IPS-NIHi7 (cell line): ENCODE measurements around the gene LARP6.

Source experiments
- DNase-seq: peaks from one replicate; pipeline ENCODE4 v3.0.0; 2012; ENCODE audit warnings: mixed read lengths; ENCODE audit errors: extremely low spot score

LARP6 gene

GRCh38 chr15:70794596-70795310, 59.2 kb downstream of the LARP6 start:
- no peak for DNase-seq

DNA sequence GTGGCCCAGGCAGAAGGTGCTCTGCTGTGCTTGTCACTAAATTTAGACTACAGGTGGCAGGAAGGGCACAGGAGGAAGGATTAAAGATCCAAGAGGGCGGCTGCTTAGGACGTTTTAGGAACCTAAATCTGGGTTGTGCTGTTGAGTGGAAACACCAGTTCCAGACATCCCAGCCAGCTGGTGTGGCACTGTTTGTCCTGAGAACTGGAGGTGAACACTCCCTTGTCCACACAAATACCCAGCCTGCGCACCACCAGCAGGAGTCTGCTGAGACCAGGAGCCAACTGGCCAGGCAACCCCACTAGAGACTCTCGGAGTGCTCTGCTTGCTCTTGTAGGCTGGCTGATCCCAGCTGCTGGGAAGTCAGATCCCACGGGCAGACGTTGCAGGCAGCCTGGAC, 60.3 kb downstream of the LARP6 start:
- no peak for DNase-seq

DNA sequence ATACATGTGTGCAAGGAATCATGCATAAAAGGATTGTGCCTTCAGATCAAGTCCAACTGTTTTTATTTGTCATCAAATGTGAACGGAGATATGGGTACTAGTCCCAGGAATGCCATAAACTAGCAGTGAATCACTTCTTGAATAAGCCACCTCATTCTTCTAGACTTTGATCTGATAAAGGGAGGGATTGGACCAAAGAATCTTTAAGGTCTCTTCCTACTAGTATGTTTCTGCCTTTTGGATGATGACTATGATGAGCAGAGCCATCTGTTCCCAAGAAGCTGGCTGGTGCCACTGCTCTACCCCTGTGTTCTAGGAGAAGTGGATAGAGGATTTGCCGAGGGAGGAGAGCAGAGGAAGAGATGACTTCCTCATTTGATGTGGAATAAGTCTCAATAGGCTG, 61.8 kb downstream of the LARP6 start:
- DNase-seq, result no peak

- DNase-seq, result no peak
Measured at GRCh38 chr15:70791259-70791658, 62.7 kb downstream of the LARP6 start.

GRCh38 chr15:70789213-70789612, 64.7 kb downstream of the LARP6 start:
- no peak for DNase-seq

DNA sequence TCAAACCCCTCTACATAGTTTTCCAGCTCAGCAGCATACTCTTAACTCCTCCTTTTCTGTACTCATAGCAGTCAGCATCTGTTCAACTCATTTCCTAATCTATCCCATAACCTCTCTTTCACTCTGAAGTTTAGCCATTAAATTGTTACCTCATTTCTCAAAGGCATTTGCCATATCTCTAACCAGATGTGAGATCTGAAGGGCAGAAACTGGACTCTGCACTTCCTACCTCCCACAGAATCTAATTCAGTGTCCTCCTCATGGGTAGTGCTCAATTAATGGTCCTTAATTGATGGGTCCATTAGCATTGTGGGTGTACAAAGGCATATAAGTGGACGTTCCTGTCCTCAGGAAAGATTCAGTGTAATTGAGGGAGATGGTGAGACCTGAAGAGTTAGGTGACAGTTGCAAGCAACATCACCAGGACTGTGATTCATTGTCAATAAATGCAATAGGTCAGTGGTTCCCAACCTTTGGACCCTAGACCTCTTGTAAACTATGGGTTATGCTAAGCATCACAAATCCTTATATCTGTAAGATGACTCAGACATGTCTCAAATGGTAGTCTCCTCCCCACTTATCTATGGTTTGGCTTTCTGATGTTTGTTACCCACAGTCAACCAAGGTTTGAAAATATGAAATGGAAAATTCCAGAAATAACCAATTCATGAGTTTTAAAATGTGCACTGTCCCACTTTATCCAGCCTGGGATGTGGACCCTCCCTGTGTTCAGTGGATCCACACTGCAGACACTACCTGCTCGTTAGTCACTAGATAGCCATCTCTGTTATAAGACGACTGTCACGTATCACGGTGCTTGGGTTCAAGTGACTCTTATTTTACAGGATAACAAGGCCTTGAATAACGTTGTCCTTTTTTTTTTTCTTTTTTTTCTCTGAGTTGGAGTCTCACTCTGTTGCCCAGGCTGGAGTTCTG, 65.6 kb downstream of the LARP6 start:
- no peak for DNase-seq

GRCh38 chr15:70786996-70787395, 67.0 kb downstream of the LARP6 start:
- DNase-seq, result no peak

DNA sequence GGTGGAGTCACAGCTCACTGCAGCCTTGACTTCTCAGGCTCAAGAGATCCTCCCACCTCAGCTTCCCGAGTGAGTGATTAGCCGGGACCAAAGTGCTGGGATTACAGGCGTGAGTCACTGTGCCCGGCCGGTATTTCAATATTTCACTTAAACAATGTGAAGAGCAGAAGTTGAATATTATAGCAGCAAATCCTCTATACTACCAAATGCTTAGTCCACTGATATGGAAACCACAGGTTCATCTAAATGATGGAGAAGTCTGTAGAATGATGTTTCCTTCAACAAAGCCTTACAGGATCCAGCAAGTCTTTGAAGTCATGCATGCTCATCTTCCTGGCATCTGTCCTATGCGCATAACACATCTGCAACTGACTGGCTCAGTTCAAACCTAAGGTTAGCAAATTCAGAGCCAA, 70.3 kb downstream of the LARP6 start:
- no peak for DNase-seq

DNA sequence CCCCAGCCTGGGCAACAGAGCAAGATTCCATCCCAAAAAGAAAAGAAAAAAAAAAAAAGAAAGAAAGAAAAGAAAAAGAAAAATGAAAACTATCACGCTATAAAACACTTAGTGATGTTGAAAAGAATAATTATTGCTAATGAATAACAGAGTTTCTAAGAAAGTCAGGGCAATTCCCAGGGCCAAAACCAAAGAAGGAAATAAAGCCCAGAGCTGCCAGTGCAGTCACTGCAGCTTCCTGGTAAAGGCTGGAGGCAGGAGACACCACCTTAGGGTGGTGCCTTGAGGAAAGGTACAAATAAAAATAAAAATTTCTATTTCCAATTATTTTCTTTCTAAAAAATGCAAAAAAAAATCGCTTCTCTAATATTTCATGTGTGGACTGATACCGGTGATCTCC, 70.9 kb downstream of the LARP6 start:
- no peak for DNase-seq

- DNase-seq, result no peak
Measured at GRCh38 chr15:70781236-70781635, 72.7 kb downstream of the LARP6 start.
